GM23338 (cell line): Measurements from ENCODE around the gene SLC17A8. TPM values are rescaled to one million over a fixed set of nuclear protein-coding genes. Genes with fewer than 3 reads are reported as not detected.

Experiments
- ATAC-seq: fragments of 200-7000 bp; cut with Tn5 transposase; 3 replicates; pipeline ENCODE4 v1.9.1; 2020
- DNase-seq: peaks from one replicate; pipeline ENCODE4 v3.0.0-alpha.2; 2015; ENCODE audit warnings: low spot score
- H2AFZ ChIP-seq: fragments of 200-600 bp; sonication (generic); 2 replicates; pipeline ENCODE4 v1.8.0; 2016; ENCODE audit warnings: antibody characterized with exemption, mild to moderate bottlenecking, moderate library complexity
- H3F3A ChIP-seq: fragments of 200-600 bp; sonication (generic); replicated peaks from 2 replicates; pipeline ENCODE4 v1.8.0; 2017; ENCODE audit warnings: antibody characterized with exemption, mixed run types, low read depth
- H3K27ac ChIP-seq: fragments of 200-600 bp; sonication (generic); 2 replicates; pipeline ENCODE4 v1.6.1; 2016; ENCODE audit warnings: low read depth
- H3K27me3 ChIP-seq: fragments of 200-600 bp; sonication (generic); 2 replicates; pipeline ENCODE4 v1.8.0; 2016; ENCODE audit warnings: mild to moderate bottlenecking, mixed run types, moderate library complexity; ENCODE audit not compliant: insufficient read depth
- H3K36me3 ChIP-seq: fragments of 200-600 bp; sonication (generic); 2 replicates; pipeline ENCODE4 v1.8.0; 2016; ENCODE audit warnings: mild to moderate bottlenecking; ENCODE audit not compliant: insufficient read depth
- H3K4me1 ChIP-seq: fragments of 200-600 bp; sonication (generic); 2 replicates; pipeline ENCODE4 v1.8.0; 2016; ENCODE audit warnings: mild to moderate bottlenecking, moderate library complexity; ENCODE audit not compliant: insufficient read depth
- H3K4me2 ChIP-seq: fragments of 200-600 bp; sonication (generic); 2 replicates; pipeline ENCODE4 v1.7.1; 2017; ENCODE audit warnings: mixed run types
- H3K4me3 ChIP-seq: fragments of 200-600 bp; sonication (generic); 2 replicates; pipeline ENCODE4 v1.6.1; 2016; ENCODE audit warnings: mixed run types
- H3K79me2 ChIP-seq: fragments of 200-600 bp; sonication (generic); replicated peaks from 2 replicates; pipeline ENCODE4 v1.8.0; 2017; ENCODE audit warnings: mild to moderate bottlenecking; ENCODE audit not compliant: insufficient read depth
- H3K9me2 ChIP-seq: fragments of 200-600 bp; sonication (generic); 2 replicates; pipeline ENCODE4 v1.8.0; 2017; ENCODE audit not compliant: insufficient read depth
- H4K20me1 ChIP-seq: fragments of 200-600 bp; sonication (generic); replicated peaks from 2 replicates; pipeline ENCODE4 v1.8.0; 2017; ENCODE audit warnings: mild to moderate bottlenecking; ENCODE audit not compliant: insufficient read depth
- H3K27ac Mint-ChIP-seq: 2 replicates; pipeline ENCODE4 v1.8.0; 2020; ENCODE audit warnings: inconsistent platforms, mild to moderate bottlenecking, moderate library complexity, mixed read lengths
- H3K27me3 Mint-ChIP-seq: 3 replicates; pipeline ENCODE4 v1.8.0; 2022; ENCODE audit warnings: low read depth, mild to moderate bottlenecking, moderate library complexity, mixed read lengths, inconsistent platforms; ENCODE audit not compliant: insufficient read depth, poor library complexity
- H3K36me3 Mint-ChIP-seq: 3 replicates; pipeline ENCODE4 v1.8.0; 2021; ENCODE audit warnings: low read depth, mild to moderate bottlenecking, inconsistent platforms, moderate library complexity, mixed read lengths
- H3K4me1 Mint-ChIP-seq: 3 replicates; pipeline ENCODE4 v1.8.0; 2020; ENCODE audit warnings: mild to moderate bottlenecking, inconsistent platforms, mixed read lengths
- H3K4me3 Mint-ChIP-seq: 3 replicates; pipeline ENCODE4 v1.8.0; 2021; ENCODE audit warnings: moderate library complexity, mild to moderate bottlenecking, inconsistent platforms, mixed read lengths
- H3K9me3 Mint-ChIP-seq: 3 replicates; pipeline ENCODE4 v1.8.0; 2020; ENCODE audit warnings: moderate library complexity, mild to moderate bottlenecking, inconsistent platforms, mixed read lengths
- CREB1 ChIP-seq: fragments of 250-450 bp; sonication (Bioruptor Pico); IDR thresholded peaks from 2 replicates; pipeline ENCODE4 v1.5.0; 2020; ENCODE audit warnings: low read depth, mild to moderate bottlenecking, moderate library complexity
- CTCF ChIP-seq, 2 experiments: fragments of 200-600 bp in 1 of 2; sonication (generic) in 1 of 2; conservative IDR thresholded peaks; 2 replicates each; pipeline versions ENCODE4 v1.5.1 to v1.6.1; 2016 to 2017; ENCODE audit warnings: antibody characterized with exemption in 2 of 2, low read depth in 2 of 2, mild to moderate bottlenecking in 2 of 2, moderate library complexity in 1 of 2
- ETS1 ChIP-seq: IDR thresholded peaks from 2 replicates; pipeline ENCODE4 v1.6.1; 2016; ENCODE audit warnings: antibody characterized with exemption
- EZH2 ChIP-seq: fragments of 200-600 bp; sonication (generic); IDR thresholded peaks from one replicate; pipeline ENCODE4 v1.8.0; 2017; ENCODE audit warnings: antibody characterized with exemption, mild to moderate bottlenecking, low read depth; ENCODE audit not compliant: unreplicated experiment
- EZH2phosphoT487 ChIP-seq: fragments of 200-600 bp; sonication (generic); IDR thresholded peaks from one replicate; pipeline ENCODE4 v1.8.1; 2018; ENCODE audit warnings: antibody characterized with exemption; ENCODE audit not compliant: unreplicated experiment
- NANOG ChIP-seq: IDR thresholded peaks from 2 replicates; pipeline ENCODE4 v1.6.1; 2016; ENCODE audit warnings: antibody characterized with exemption, borderline replicate concordance
- POLR2AphosphoS5 ChIP-seq: IDR thresholded peaks from 2 replicates; pipeline ENCODE4 v1.6.1; 2016; ENCODE audit warnings: antibody characterized with exemption, low read depth
- STAT1 ChIP-seq: IDR thresholded peaks from one replicate; pipeline ENCODE4 v1.6.1; 2016; ENCODE audit warnings: antibody characterized with exemption; ENCODE audit not compliant: unreplicated experiment
- polyA plus RNA-seq: library from polyadenylated mRNA; unstranded; fragments of >200 nt; fragmentation: Nextera tagmentation; extraction: Ambion mirVana; gene quantifications from 2 replicates; pipeline ENCODE4 v1.2.1, GENCODE V29; 2016
- total RNA-seq: library from RNA; depleted of rRNA; stranded (reverse); fragments of >200 nt; shearing (Covaris generic); gene quantifications from 2 replicates; pipeline ENCODE4 v1.2.3, GENCODE V29; 2014

SLC17A8 gene
- total and polyA plus RNA-seq, 2 experiments from 2014 or later, result 0.05 to 0.24 TPM

- H3K27ac ChIP-seq, result no peak overlapping the region
- no peaks in the 10 kb centered on the region for H3F3A ChIP-seq
- H3K27ac Mint-ChIP-seq, result no peak overlapping the region
- H3K4me1 Mint-ChIP-seq, result peaks cover 10% of the 10 kb centered on the region; the same call in 2 of the 3 replicates
- TF ChIP-seq EZH2 (no peak), CTCF (conservative IDR thresholded peaks at IDR 0.05; ENCODE audit: low read depth in 2 of 2) (no peak), ETS1 (no peak), STAT1 (no peak), CREB1 (CRISPR knock-in tag) (no peak)
- DNase-seq, result no peak
- no peaks in the 10 kb centered on the region for H3K79me2 ChIP-seq
- no peak overlapping the region for H3K4me3 ChIP-seq
- H3K36me3 ChIP-seq, result no peaks in the 10 kb centered on the region
- H2AFZ ChIP-seq, result no peak overlapping the region
- no peak overlapping the region for H3K4me2 ChIP-seq
- no peaks in the 10 kb centered on the region for H3K36me3 Mint-ChIP-seq
- peaks cover 9% of the 10 kb centered on the region for H3K4me1 ChIP-seq
- H4K20me1 ChIP-seq, result no peaks in the 10 kb centered on the region
- no peak overlapping the region for H3K4me3 Mint-ChIP-seq
- H3K27me3 Mint-ChIP-seq, result peaks cover 2% of the 10 kb centered on the region
- H3K9me3 Mint-ChIP-seq, result no peaks in the 10 kb centered on the region
- H3K27me3 ChIP-seq, result no peaks in the 10 kb centered on the region
- no peaks in the 10 kb centered on the region; the same call in 1 of the 2 replicates for H3K9me2 ChIP-seq
- no peak for ATAC-seq
These were observed 101.3 kb downstream of the SLC17A8 start for GRCh38 chr12:100458191-100458590.

DNA sequence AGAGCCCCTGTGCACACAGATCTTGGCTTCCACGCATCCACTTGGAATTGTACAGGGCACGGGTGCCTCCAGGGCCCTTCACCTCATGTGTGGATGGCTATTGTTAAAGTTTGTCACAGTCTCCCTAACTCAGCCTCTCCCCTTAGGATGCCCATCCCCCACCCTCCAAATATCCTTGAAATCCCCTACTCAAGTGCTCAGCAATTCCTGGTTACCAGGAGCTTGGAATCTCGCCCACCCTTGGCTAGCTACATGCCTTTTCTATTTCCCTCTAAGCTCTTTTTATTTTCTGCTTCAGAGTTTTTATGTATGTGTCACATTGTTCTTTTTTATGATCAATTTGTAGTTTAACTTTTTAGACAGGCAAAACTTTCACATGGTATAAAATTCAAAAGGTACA, 103.8 kb downstream of the SLC17A8 start:
- no peak overlapping the region; the same call in 1 of the 2 replicates for H3K27ac Mint-ChIP-seq

More for the DNA sequence above, 103.8 kb downstream of the SLC17A8 start:
- Mint-ChIP-seq H3K9me3 (no peaks in the 10 kb centered on the region), H3K36me3 (no peaks in the 10 kb centered on the region), H3K4me1 (peaks cover 10% of the 10 kb centered on the region; the same call in 2 of the 3 replicates), H3K27me3 (peaks cover 2% of the 10 kb centered on the region), H3K4me3 (no peak overlapping the region)
- Histone ChIP-seq H3F3A (no peaks in the 10 kb centered on the region), H3K4me3 (no peak overlapping the region), H3K4me2 (no peak overlapping the region), H4K20me1 (no peaks in the 10 kb centered on the region), H2AFZ (peak overlapping the region; percentile 85), H3K27ac (no peak overlapping the region), H3K79me2 (no peaks in the 10 kb centered on the region), H3K36me3 (no peaks in the 10 kb centered on the region), H3K9me2 (no peaks in the 10 kb centered on the region), H3K4me1 (peaks cover 9% of the 10 kb centered on the region), H3K27me3 (no peaks in the 10 kb centered on the region)
- no peak for TF ChIP-seq POLR2AphosphoS5
- no peak for TF ChIP-seq NANOG
- no peak for TF ChIP-seq CREB1 (CRISPR knock-in tag)
- no peak for TF ChIP-seq ETS1
- TF ChIP-seq EZH2phosphoT487, result no peak
- peak; percentile 42 for DNase-seq
- peak; percentile 39 for ATAC-seq
